Osteocyte (in vitro differentiated cells): ENCODE measurements around the gene DDX39A. TPM values are rescaled to one million over a fixed set of nuclear protein-coding genes. Genes with fewer than 3 reads are reported as not detected.
A peak's percentile ranks its signal among the peaks of the same experiment; 100 is the strongest.

Experiments used
- DNase-seq: peaks from one replicate; pipeline ENCODE4 v3.0.0; 2021; ENCODE audit warnings: mixed read lengths; ENCODE audit not compliant: unreplicated experiment; ENCODE audit errors: extremely low spot score
- H3K27ac Mint-ChIP-seq: one replicate; pipeline ENCODE4 v1.8.0; 2021; ENCODE audit warnings: mild to moderate bottlenecking, mixed read lengths; ENCODE audit not compliant: unreplicated experiment
- H3K27me3 Mint-ChIP-seq: one replicate; pipeline ENCODE4 v1.8.0; 2021; ENCODE audit warnings: mixed read lengths; ENCODE audit not compliant: unreplicated experiment
- H3K36me3 Mint-ChIP-seq: one replicate; pipeline ENCODE4 v1.8.0; 2021; ENCODE audit warnings: mixed read lengths; ENCODE audit not compliant: unreplicated experiment
- H3K4me1 Mint-ChIP-seq: one replicate; pipeline ENCODE4 v1.8.0; 2021; ENCODE audit warnings: mixed read lengths; ENCODE audit not compliant: unreplicated experiment
- H3K4me3 Mint-ChIP-seq: one replicate; pipeline ENCODE4 v1.8.0; 2021; ENCODE audit warnings: mild to moderate bottlenecking, moderate library complexity, mixed read lengths; ENCODE audit not compliant: unreplicated experiment
- H3K9me3 Mint-ChIP-seq: one replicate; pipeline ENCODE4 v1.8.0; 2021; ENCODE audit warnings: mixed read lengths; ENCODE audit not compliant: unreplicated experiment
- total RNA-seq: library from RNA; stranded (reverse); gene quantifications from 2 replicates; pipeline ENCODE4 v1.2.1, GENCODE V29; 2021
- TF ChIP-seq, protein P1 (sequence below): fragments of 200-600 bp; sonication (generic); IDR thresholded peaks from 2 replicates; pipeline ENCODE4 v1.5.0; 2021; ENCODE audit warnings: antibody characterized with exemption, mild to moderate bottlenecking, moderate library complexity

Gene DDX39A
- total RNA-seq, 1 donor from 2014 or later, result 71.0 TPM

DNA sequence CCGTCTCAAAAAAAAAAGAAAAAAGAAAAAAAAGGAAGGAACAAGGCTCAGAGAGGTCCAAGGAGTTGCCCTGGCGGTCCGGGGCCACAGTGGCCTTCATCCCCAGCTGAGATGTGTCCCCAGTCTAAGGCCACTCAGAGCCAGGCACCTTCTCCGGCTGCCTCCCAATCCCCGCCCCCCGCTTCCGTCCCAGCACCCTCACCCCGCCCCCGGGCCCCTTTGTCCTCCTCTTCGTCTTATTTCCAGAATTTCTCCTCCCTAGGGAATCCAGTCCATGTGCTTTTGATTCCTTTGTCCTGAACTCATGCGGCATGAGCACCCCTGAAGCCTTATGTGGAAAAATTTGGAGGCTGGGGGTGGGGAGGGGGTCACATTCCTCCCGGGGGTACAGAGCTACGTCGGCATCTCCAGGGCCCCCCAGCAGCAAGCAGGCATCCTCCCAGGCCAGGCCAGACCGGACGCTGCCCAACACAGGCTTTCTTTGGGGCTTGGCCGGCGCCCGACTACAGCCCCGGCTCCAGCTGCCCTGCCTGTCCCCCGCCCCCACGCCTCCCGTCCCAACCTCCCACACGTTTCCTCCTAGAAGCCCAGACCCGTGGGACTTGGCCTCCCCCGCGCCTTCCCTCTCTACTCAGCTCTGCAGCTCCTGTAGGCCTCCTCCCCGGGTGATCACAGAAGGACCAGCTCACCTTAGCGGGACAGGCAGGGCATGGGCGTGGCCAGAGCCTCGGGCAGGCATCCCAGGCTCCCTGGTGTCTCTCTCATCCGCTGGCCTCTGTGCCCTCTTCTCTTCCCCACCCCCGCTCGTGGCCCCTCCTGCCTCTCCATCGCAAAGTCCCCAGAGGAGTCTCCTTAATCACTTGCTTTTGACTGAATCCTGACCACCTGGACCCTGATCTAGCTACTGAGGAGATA, 55.7 kb downstream of the DDX39A start:
- H3K4me1 Mint-ChIP-seq, result peaks cover 30% of the 10 kb centered on the region
- H3K27ac Mint-ChIP-seq, result peak overlapping the region; percentile 68
- no peaks in the 10 kb centered on the region for H3K9me3 Mint-ChIP-seq
- H3K4me3 Mint-ChIP-seq, result peak overlapping the region; percentile 46
- no peaks in the 10 kb centered on the region for H3K36me3 Mint-ChIP-seq
- TF ChIP-seq, protein P1, sequence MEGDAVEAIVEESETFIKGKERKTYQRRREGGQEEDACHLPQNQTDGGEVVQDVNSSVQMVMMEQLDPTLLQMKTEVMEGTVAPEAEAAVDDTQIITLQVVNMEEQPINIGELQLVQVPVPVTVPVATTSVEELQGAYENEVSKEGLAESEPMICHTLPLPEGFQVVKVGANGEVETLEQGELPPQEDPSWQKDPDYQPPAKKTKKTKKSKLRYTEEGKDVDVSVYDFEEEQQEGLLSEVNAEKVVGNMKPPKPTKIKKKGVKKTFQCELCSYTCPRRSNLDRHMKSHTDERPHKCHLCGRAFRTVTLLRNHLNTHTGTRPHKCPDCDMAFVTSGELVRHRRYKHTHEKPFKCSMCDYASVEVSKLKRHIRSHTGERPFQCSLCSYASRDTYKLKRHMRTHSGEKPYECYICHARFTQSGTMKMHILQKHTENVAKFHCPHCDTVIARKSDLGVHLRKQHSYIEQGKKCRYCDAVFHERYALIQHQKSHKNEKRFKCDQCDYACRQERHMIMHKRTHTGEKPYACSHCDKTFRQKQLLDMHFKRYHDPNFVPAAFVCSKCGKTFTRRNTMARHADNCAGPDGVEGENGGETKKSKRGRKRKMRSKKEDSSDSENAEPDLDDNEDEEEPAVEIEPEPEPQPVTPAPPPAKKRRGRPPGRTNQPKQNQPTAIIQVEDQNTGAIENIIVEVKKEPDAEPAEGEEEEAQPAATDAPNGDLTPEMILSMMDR, result no peak
- H3K27me3 Mint-ChIP-seq, result no peaks in the 10 kb centered on the region
- no peak for DNase-seq

DNA sequence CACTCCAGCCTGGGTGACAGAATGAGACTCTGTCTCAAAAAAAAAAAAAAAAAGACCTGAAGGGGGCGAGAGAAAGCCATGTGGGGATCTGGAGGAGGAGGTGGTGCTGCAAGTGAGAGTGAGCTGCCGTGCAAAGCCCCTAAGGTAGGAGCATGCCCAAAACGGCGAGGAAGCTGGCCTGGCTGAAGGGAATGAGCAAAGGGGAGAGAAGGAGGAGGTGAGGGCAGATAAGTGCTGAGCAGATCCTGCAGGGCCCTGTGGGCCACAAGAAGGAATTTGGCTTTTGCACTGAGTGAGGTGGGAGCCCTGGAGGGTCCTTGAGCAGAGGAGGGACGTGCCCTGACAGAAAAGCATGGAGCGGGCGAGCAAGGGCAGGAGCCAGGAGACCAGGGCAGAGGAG, 57.3 kb downstream of the DDX39A start:
- DNase-seq, result no peak
- H3K36me3 Mint-ChIP-seq, result no peaks in the 10 kb centered on the region
- no peak overlapping the region for H3K4me3 Mint-ChIP-seq
- peaks cover 30% of the 10 kb centered on the region for H3K4me1 Mint-ChIP-seq
- H3K27ac Mint-ChIP-seq, result peak overlapping the region; percentile 40
- H3K9me3 Mint-ChIP-seq, result no peaks in the 10 kb centered on the region
- no peaks in the 10 kb centered on the region for H3K27me3 Mint-ChIP-seq
- TF ChIP-seq, protein P1, result peak; percentile 20

Other genes starting within 250 kb of the DDX39A start
- 43.5 and 48.6 TPM in 2 replicates for gene ADGRL1, start 213.2 kb downstream of the DDX39A start, total RNA-seq
- 2.0 and 2.1 TPM in 2 replicates for gene ADGRE5, start 37.9 kb downstream of the DDX39A start, total RNA-seq
- gene PKN1, start 14.0 kb upstream of the DDX39A start, total RNA-seq, result 151 and 162 TPM in 2 replicates
- 1.0 and 1.6 TPM in 2 replicates for gene PTGER1, start 56.0 kb upstream of the DDX39A start, total RNA-seq
- 89.0 and 90.3 TPM in 2 replicates for gene GIPC1, start 76.8 kb upstream of the DDX39A start, total RNA-seq
- gene DNAJB1, start 99.1 kb upstream of the DDX39A start, total RNA-seq, result 80.0 and 84.6 TPM in 2 replicates
- 136 and 139 TPM in 2 replicates for gene TECR, start 110.3 kb upstream of the DDX39A start, total RNA-seq
- gene NDUFB7, start 152.7 kb upstream of the DDX39A start, total RNA-seq, result 149 and 158 TPM in 2 replicates
- not detected in 2 replicates for gene CLEC17A, start 163.7 kb upstream of the DDX39A start, total RNA-seq